Measurements from ENCODE around the gene UQCC2. TPM values are rescaled to one million over a fixed set of nuclear protein-coding genes. Genes with fewer than 3 reads are reported as not detected.
A peak's percentile ranks its signal among the peaks of the same experiment; 100 is the strongest.

Gene UQCC2
- total RNA-seq, 1 experiment from 2014 or later = 36.4 TPM

GRCh38 chr6:33746036-33746600 is 34.6 kb upstream of the UQCC2 start:
- Histone ChIP-seq H3K9me3 (no peaks in the 10 kb centered on the region), H3K4me3 (no peak overlapping the region)
- peak; percentile 11 for DNase-seq

GRCh38 chr6:33745548-33745947 is 34.0 kb upstream of the UQCC2 start:
- no peaks in the 10 kb centered on the region for H3K36me3 ChIP-seq
- no peaks in the 10 kb centered on the region for H3K27me3 ChIP-seq
- DNase-seq = no peak
- no peaks in the 10 kb centered on the region for H3K9me3 ChIP-seq
- no peak overlapping the region for H3K4me3 ChIP-seq

More at GRCh38 chr6:33746036-33746600, 34.6 kb upstream of the UQCC2 start:
- Histone ChIP-seq H3K36me3 (no peaks in the 10 kb centered on the region), H3K27me3 (no peaks in the 10 kb centered on the region)

- no peaks in the 10 kb centered on the region for H3K27me3 ChIP-seq
- DNase-seq = no peak
- no peaks in the 10 kb centered on the region for H3K36me3 ChIP-seq
- H3K4me3 ChIP-seq = no peak overlapping the region
- H3K9me3 ChIP-seq = no peaks in the 10 kb centered on the region
Measured at GRCh38 chr6:33744895-33745546, 33.5 kb upstream of the UQCC2 start.

GRCh38 chr6:33744001-33744848 is 32.7 kb upstream of the UQCC2 start:
- peak; percentile 21 for DNase-seq
- Histone ChIP-seq H3K27me3 (no peaks in the 10 kb centered on the region), H3K4me3 (no peak overlapping the region), H3K9me3 (no peaks in the 10 kb centered on the region), H3K36me3 (no peaks in the 10 kb centered on the region)

GRCh38 chr6:33742837-33743236 is 31.3 kb upstream of the UQCC2 start:
- no peaks in the 10 kb centered on the region for H3K27me3 ChIP-seq
- no peaks in the 10 kb centered on the region for H3K9me3 ChIP-seq
- H3K36me3 ChIP-seq = no peaks in the 10 kb centered on the region
- no peak overlapping the region for H3K4me3 ChIP-seq
- no peak for DNase-seq

GRCh38 chr6:33742092-33742491 is 30.6 kb upstream of the UQCC2 start:
- Histone ChIP-seq H3K9me3 (no peaks in the 10 kb centered on the region), H3K36me3 (no peaks in the 10 kb centered on the region), H3K27me3 (no peaks in the 10 kb centered on the region), H3K4me3 (no peak overlapping the region)
- no peak for DNase-seq

- H3K27me3 ChIP-seq = no peaks in the 10 kb centered on the region
- H3K9me3 ChIP-seq = no peaks in the 10 kb centered on the region
- H3K4me3 ChIP-seq = no peak overlapping the region
- H3K36me3 ChIP-seq = no peaks in the 10 kb centered on the region
- DNase-seq = no peak
Measured at GRCh38 chr6:33740794-33741193, 29.3 kb upstream of the UQCC2 start.

GRCh38 chr6:33740204-33740608 is 28.7 kb upstream of the UQCC2 start:
- H3K36me3 ChIP-seq = no peaks in the 10 kb centered on the region
- no peaks in the 10 kb centered on the region for H3K27me3 ChIP-seq
- no peaks in the 10 kb centered on the region for H3K9me3 ChIP-seq
- no peak for DNase-seq
- H3K4me3 ChIP-seq = no peak overlapping the region

- H3K36me3 ChIP-seq = no peaks in the 10 kb centered on the region
- no peak overlapping the region for H3K4me3 ChIP-seq
- DNase-seq = no peak
Measured at GRCh38 chr6:33739571-33739970, 28.1 kb upstream of the UQCC2 start.

GRCh38 chr6:33738879-33739278 is 27.4 kb upstream of the UQCC2 start:
- no peaks in the 10 kb centered on the region for H3K27me3 ChIP-seq
- H3K9me3 ChIP-seq = no peaks in the 10 kb centered on the region
- no peak overlapping the region for H3K4me3 ChIP-seq
- H3K36me3 ChIP-seq = no peaks in the 10 kb centered on the region
- DNase-seq = no peak

More at GRCh38 chr6:33739571-33739970, 28.1 kb upstream of the UQCC2 start:
- no peaks in the 10 kb centered on the region for H3K27me3 ChIP-seq
- H3K9me3 ChIP-seq = no peaks in the 10 kb centered on the region

GRCh38 chr6:33738153-33738552 is 26.7 kb upstream of the UQCC2 start:
- H3K9me3 ChIP-seq = no peaks in the 10 kb centered on the region

GRCh38 chr6:33737267-33738026 is 25.9 kb upstream of the UQCC2 start:
- DNase-seq = no peak
- Histone ChIP-seq H3K36me3 (no peaks in the 10 kb centered on the region), H3K4me3 (no peak overlapping the region), H3K27me3 (no peaks in the 10 kb centered on the region), H3K9me3 (no peaks in the 10 kb centered on the region)

More at GRCh38 chr6:33738153-33738552, 26.7 kb upstream of the UQCC2 start:
- no peaks in the 10 kb centered on the region for H3K27me3 ChIP-seq
- H3K4me3 ChIP-seq = no peak overlapping the region
- H3K36me3 ChIP-seq = no peaks in the 10 kb centered on the region
- no peak for DNase-seq

- no peak for DNase-seq
- Histone ChIP-seq H3K27me3 (no peaks in the 10 kb centered on the region), H3K36me3 (no peaks in the 10 kb centered on the region), H3K9me3 (no peaks in the 10 kb centered on the region), H3K4me3 (no peak overlapping the region)
Measured at GRCh38 chr6:33735216-33735615, 23.7 kb upstream of the UQCC2 start.

- H3K36me3 ChIP-seq = no peaks in the 10 kb centered on the region
- no peak for DNase-seq
- no peak overlapping the region for H3K4me3 ChIP-seq
- H3K27me3 ChIP-seq = no peaks in the 10 kb centered on the region
- no peaks in the 10 kb centered on the region for H3K9me3 ChIP-seq
Measured at GRCh38 chr6:33733709-33734007, 22.2 kb upstream of the UQCC2 start.

- Histone ChIP-seq H3K9me3 (no peaks in the 10 kb centered on the region), H3K4me3 (no peak overlapping the region), H3K27me3 (no peaks in the 10 kb centered on the region), H3K36me3 (no peaks in the 10 kb centered on the region)
- peak; percentile 31 for DNase-seq
Measured at GRCh38 chr6:33732817-33733708, 21.6 kb upstream of the UQCC2 start.

GRCh38 chr6:33732385-33732784 is 20.9 kb upstream of the UQCC2 start:
- no peak for DNase-seq
- no peak overlapping the region for H3K4me3 ChIP-seq
- no peaks in the 10 kb centered on the region for H3K27me3 ChIP-seq
- no peaks in the 10 kb centered on the region for H3K9me3 ChIP-seq
- H3K36me3 ChIP-seq = no peaks in the 10 kb centered on the region
